Bone marrow (tissue), 2 donors: ENCODE data around the gene ARMH3.
"Not testable (repeated sequence)": the region's sequence is repeated elsewhere in the genome, so short reads cannot be mapped to it uniquely, and the experiment has no call there.

Experiments
- DNase-seq, 2 donors: peaks; one replicate each; lab custom pipeline; 2025; lab: John Stamatoyannopoulos, UW

ARMH3 gene

GRCh38 chr10:102045292-102045691, 10.7 kb downstream of the ARMH3 start:
- no peak for DNase-seq

DNA sequence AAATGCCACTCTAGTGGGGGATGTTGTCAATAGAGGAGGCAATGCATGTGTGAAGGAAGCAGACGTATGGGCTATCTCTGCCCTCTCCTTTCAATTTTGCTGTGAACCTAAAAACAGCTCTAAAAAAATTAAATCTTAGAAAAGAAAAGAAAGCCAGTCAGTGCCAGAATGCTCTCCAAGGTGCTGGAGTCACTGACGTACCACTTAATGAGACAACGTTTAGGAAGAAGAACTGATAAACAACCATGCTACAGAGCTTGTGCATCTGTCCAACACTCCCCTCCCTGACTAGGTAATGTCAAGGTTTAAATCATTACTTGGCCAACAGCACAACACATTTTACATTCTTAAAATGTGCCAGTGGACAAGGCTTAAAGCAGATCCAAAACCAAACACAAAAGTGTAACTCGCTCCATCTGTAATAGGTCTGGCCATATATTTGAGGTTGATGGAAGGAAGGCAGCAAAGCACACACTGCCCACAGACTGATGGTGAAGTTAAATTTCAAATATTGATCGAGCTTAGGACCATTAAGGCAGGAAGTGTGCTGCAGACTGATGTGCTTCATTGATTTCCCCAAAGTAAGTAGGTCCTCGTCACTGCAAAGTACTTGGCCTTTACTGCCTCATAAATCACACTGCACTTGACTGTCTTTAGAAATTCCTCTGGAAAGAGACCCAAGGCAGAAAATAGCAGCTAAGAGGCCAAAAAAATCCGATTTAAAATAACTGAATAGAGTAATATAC, 15.5 kb downstream of the ARMH3 start:
- no peak for DNase-seq

- no peak for DNase-seq
These were observed 17.6 kb downstream of the ARMH3 start for GRCh38 chr10:102038410-102038809.

DNA sequence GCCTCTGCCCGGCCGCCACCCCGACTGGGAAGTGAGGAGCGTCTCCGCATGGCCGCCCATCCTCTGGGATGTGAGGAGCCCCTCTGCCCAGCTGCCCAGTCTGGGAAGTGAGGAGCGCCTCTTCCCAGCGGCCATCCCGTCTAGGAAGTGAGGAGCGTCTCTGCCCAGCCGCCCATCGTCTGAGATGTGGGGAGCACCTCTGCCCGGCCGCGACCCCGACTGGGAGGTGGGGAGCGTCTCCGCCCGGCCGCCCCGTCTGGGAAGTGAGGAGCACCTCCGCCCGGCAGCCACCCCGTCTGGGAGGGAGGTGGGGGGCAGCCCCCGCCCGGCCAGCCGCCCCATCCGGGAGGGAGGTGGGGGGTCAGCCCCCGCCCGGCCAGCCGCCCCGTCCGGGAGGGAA, 20.2 kb downstream of the ARMH3 start:
- DNase-seq: not testable (repeated sequence)

GRCh38 chr10:102033787-102034186, 22.2 kb downstream of the ARMH3 start:
- DNase-seq: no peak

DNA sequence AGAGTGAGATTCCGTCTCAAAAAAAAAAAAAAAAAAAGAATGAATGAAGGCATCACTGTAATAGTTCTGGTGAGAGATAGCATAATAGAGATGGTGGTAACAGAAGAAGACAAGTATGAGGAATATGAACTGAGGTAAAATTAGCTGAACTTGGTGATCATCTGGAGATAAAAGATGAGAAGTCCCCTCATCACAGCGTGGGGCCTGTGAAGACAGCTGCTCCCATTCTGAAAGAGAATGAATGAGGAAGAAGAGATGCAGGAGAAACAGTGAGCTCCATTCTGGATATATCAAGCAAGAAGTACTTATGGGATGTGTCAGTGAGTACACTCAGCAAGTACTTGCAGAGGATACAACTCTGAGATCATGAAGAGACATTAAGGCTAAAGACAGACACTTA, 28.7 kb downstream of the ARMH3 start:
- no peak for DNase-seq

- no peak for DNase-seq
These were observed 31.2 kb downstream of the ARMH3 start for GRCh38 chr10:102024799-102025198.

DNA sequence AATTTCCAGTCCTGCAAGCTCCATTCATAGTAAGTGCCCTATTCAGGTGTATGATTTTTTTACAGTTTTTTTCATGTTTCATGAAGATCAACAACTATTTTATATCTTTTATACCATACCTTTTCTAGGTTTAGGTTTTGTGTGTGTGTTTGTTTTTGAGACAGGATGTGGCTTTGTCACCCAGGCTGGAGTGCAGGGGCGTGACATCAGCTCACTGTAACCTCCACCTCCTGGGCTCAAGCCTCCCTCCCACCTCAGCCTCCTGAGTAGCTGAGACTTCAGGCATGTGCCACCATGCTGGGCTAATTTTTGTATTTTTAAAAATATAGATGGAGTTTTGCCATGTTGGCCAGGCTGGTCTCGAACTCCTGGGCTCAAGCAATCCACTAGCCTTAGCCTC, 35.0 kb downstream of the ARMH3 start:
- no peak for DNase-seq

GRCh38 chr10:102017295-102017694, 38.7 kb downstream of the ARMH3 start:
- DNase-seq: no peak

GRCh38 chr10:102016416-102016815, 39.6 kb downstream of the ARMH3 start:
- DNase-seq: no peak

DNA sequence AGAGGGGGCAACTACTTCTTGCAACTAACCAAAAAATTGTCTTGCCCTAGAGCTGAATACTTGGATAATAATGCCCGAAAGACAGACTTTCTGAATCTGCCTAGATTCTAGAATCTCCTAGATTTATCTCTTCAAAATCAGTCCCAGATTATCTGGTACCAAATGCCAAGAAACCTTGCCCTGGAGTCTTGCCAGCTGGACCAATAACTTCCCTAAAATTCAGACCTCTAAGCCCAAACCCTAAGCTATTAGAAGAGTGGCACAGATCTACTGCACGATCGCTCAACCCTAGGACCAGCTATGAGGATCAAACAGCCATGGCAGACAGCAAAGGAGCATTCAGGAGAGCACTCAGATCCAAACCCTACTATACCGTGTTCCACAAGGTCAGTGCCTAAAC, 45.0 kb downstream of the ARMH3 start:
- no peak for DNase-seq

DNA sequence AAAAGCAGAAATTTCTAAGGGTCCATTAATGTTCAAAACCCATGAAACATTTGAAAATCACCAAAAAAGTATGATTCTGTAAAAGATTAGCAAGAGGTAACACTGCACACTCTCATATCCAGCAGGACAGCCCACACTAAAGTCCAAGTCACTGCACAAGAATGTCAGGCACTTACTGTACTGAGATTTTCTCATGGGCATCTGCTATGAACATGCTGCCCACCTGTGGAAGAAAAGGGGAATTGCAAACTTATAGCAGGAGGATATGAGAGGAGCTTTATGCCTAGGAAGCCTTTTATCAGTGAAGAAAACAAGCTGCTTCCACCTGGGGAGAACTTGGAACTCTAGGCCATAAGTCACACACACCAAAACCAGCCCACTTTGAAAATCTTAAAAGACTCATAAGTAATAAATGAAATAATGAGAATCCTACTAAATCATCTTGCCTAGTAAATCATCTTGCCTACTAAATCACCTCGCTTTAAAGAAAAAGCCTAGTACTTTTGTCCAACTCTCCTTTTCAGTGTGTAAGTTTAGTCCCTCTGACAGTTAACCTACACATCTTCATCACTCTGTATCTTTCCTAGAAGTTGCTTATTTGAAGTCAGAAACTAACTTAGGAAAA, 46.1 kb downstream of the ARMH3 start:
- DNase-seq: peak in 1 of 2 donors; percentile 78

GRCh38 chr10:102007796-102008195, 48.2 kb downstream of the ARMH3 start:
- peak in 1 of 2 donors; percentile 41 for DNase-seq

DNA sequence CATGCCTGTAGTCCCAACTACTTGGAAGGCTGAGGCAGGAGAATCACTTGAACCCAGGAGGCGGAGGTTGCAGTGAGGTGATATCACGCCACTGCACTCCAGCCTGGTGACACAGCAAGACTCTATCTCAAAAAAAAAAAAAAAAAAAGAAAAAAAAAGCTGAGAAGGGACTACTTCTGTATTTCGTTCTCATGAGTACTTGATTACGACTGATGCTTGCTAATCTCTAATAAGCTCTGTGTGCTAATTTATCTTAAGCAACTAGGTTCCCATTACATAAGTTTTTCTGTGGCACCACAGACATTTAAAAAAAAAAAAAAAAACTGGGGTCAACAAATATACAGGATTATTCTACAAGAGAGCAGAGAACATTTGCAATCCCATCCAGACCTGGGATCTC, 48.9 kb downstream of the ARMH3 start:
- not testable (repeated sequence) for DNase-seq

DNA sequence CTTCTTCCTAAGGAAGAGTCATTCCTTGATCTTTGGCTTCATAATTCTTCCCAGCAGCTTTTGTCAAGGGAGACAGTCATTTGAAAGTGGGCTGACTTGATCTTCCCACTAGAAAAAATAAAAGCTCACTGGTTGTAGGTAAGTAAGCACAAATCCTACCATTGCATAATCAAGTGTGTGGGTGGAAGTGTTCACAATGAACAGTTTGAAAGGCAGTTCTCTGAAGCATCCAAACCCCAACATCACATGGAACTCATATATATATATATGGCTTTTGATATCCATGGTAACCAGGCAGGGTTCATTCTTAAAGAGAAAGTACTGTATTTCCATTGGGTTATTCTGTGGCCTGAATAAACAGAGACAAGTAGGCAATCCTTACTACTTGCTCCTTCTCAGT, 51.6 kb downstream of the ARMH3 start:
- no peak for DNase-seq

DNA sequence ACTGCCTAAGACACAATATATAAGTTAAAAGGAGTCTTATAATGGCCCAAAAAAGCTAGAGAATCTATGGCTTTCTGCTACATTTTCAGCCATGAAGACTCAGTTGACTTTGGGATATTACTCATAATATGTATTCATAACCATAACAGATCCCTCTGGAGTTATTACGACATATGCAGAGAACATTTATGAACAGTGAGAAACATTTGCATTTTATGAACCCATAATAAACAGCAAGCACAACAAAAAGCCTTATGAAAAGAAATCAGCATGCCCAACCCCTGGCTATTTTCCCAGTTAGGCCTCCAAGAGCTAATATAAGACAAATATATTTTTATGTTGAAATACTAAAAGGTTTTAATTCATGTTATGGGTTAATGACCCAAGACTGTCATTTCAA, 52.4 kb downstream of the ARMH3 start:
- no peak for DNase-seq

GRCh38 chr10:102001435-102002068, 54.4 kb downstream of the ARMH3 start:
- no peak for DNase-seq

GRCh38 chr10:101997803-101998202, 58.2 kb downstream of the ARMH3 start:
- DNase-seq: no peak

DNA sequence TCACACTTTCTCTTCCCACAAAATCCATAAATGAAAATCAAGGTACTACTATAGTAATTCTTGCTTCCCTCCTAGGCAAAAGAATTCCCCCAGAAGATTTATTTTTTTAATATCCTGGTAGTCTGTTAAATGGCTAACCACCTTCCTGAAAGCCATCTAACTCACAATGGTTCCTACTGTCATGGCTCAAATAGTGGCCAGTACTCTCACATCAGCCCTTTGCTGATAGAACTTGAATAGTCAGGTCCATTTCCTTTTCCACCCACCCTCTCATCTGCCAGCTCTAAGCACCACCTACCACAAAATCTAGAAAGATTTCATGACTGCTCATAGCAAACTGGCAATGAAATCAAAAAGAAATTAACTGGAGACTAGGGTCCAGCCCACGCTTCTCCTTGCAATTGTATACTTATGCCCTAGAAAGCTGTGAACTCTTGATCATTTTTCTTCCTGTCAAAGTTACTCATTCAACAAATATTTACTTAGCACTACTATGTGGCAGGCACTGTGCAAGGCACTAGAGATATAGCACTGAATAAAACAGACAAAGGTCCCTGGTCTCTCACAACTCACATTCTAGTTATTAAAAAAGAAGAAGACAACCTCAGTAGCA, 60.4 kb downstream of the ARMH3 start:
- no peak for DNase-seq

DNA sequence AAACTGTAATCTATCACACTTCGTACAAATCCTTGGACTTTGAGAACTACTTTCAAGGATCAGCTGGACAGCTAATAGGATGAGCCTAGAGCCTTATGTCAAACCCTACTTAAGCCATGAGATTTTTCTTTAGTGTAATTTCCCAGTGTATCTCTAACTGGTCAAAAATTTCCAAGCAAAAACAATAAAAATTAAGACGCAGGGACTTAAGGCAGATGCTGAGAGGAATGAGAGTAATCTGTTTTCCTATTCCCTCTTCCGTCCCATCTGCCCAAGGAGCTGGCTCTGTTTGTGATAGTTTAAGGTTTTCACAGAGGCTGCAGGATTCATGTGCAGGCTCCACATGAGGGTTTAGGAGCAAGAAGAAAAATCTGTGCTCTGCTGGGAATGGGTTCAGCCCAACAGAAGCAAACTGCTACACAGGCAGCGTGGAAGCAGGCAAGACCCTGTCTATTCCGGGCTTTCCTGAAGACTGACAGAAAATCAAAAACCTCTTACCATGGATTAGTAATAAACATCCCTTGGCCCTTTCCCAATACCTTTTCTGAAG, 62.2 kb downstream of the ARMH3 start:
- DNase-seq: no peak

GRCh38 chr10:101993221-101993620, 62.8 kb downstream of the ARMH3 start:
- DNase-seq: no peak

DNA sequence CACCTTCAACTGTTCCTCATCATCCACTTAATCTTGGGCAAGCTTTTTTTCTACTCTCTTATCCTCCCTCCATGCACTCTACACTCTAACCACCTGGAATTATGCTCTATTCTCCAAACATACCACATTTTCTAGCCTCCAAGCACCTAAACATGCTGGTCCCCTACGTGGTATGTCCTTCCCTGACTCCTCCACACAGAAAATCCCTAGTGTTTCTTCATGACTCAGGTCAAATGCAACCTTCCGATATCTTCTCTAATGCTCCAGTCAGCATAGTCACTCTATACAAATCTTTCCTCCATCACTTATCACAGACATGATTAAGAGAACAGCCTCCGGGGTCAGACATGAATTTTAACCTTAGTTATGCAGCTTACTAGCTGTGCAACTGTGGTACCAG, 68.8 kb downstream of the ARMH3 start:
- no peak for DNase-seq

GRCh38 chr10:101986624-101986971, 69.4 kb downstream of the ARMH3 start:
- peak in 1 of 2 donors; percentile 42 for DNase-seq
